GM23338 (cell line): ENCODE measurements around the gene PCDHB13.
"Not testable (repeated sequence)": the region's sequence is repeated elsewhere in the genome, so short reads cannot be mapped to it uniquely, and the experiment has no call there.

Experiments used
- CREB1 ChIP-seq: fragments of 250-450 bp; sonication (Bioruptor Pico); IDR thresholded peaks from 2 replicates; pipeline ENCODE4 v1.5.0; 2020; ENCODE audit warnings: low read depth, mild to moderate bottlenecking, moderate library complexity
- EZH2 ChIP-seq: fragments of 200-600 bp; sonication (generic); IDR thresholded peaks from one replicate; pipeline ENCODE4 v1.8.0; 2017; ENCODE audit warnings: antibody characterized with exemption, mild to moderate bottlenecking, low read depth; ENCODE audit not compliant: unreplicated experiment
- EZH2phosphoT487 ChIP-seq: fragments of 200-600 bp; sonication (generic); IDR thresholded peaks from one replicate; pipeline ENCODE4 v1.8.1; 2018; ENCODE audit warnings: antibody characterized with exemption; ENCODE audit not compliant: unreplicated experiment
- JUNB ChIP-seq: IDR thresholded peaks from one replicate; pipeline ENCODE4 v1.6.1; 2016; ENCODE audit warnings: antibody characterized with exemption; ENCODE audit not compliant: unreplicated experiment
- NANOG ChIP-seq: IDR thresholded peaks from 2 replicates; pipeline ENCODE4 v1.6.1; 2016; ENCODE audit warnings: antibody characterized with exemption, borderline replicate concordance
- POLR2AphosphoS5 ChIP-seq: IDR thresholded peaks from 2 replicates; pipeline ENCODE4 v1.6.1; 2016; ENCODE audit warnings: antibody characterized with exemption, low read depth
- STAT1 ChIP-seq: IDR thresholded peaks from one replicate; pipeline ENCODE4 v1.6.1; 2016; ENCODE audit warnings: antibody characterized with exemption; ENCODE audit not compliant: unreplicated experiment
- ZNF114 ChIP-seq: fragments of 250-450 bp; sonication (Bioruptor Pico); IDR thresholded peaks from 2 replicates; pipeline ENCODE4 v1.5.0; 2020; ENCODE audit warnings: mild to moderate bottlenecking, moderate library complexity
- ZNF331 ChIP-seq: fragments of 250-450 bp; sonication (Bioruptor Pico); IDR thresholded peaks from 2 replicates; pipeline ENCODE4 v1.5.0; 2020; ENCODE audit warnings: low read depth, mild to moderate bottlenecking, moderate library complexity
- TF ChIP-seq, protein P1 (sequence below), 2 experiments: fragments of 200-600 bp in 1 of 2; sonication (generic) in 1 of 2; conservative IDR thresholded peaks; 2 replicates each; pipeline versions ENCODE4 v1.5.1 to v1.6.1; 2016 to 2017; ENCODE audit warnings: antibody characterized with exemption in 2 of 2, low read depth in 2 of 2, mild to moderate bottlenecking in 2 of 2, moderate library complexity in 1 of 2
- TF ChIP-seq, protein P2 (sequence below): IDR thresholded peaks from one replicate; pipeline ENCODE4 v1.6.1; 2018; ENCODE audit warnings: antibody characterized with exemption; ENCODE audit not compliant: unreplicated experiment
- TF ChIP-seq, protein P3 (sequence below): IDR thresholded peaks from 2 replicates; pipeline ENCODE4 v1.6.1; 2016; ENCODE audit warnings: antibody characterized with exemption

DNA sequence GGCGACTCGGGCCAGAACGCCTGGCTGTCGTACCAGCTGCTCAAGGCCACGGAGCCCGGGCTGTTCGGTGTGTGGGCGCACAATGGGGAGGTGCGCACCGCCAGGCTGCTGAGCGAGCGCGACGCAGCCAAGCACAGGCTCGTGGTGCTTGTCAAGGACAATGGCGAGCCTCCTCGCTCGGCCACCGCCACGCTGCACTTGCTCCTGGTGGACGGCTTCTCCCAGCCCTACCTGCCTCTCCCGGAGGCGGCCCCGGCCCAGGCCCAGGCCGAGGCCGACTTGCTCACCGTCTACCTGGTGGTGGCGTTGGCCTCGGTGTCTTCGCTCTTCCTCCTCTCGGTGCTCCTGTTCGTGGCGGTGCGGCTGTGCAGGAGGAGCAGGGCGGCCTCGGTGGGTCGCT lies 19.4 kb upstream of the PCDHB13 start:
- TF ChIP-seq, protein P1, sequence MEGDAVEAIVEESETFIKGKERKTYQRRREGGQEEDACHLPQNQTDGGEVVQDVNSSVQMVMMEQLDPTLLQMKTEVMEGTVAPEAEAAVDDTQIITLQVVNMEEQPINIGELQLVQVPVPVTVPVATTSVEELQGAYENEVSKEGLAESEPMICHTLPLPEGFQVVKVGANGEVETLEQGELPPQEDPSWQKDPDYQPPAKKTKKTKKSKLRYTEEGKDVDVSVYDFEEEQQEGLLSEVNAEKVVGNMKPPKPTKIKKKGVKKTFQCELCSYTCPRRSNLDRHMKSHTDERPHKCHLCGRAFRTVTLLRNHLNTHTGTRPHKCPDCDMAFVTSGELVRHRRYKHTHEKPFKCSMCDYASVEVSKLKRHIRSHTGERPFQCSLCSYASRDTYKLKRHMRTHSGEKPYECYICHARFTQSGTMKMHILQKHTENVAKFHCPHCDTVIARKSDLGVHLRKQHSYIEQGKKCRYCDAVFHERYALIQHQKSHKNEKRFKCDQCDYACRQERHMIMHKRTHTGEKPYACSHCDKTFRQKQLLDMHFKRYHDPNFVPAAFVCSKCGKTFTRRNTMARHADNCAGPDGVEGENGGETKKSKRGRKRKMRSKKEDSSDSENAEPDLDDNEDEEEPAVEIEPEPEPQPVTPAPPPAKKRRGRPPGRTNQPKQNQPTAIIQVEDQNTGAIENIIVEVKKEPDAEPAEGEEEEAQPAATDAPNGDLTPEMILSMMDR (conservative IDR thresholded peaks at IDR 0.05; ENCODE audit: low read depth in 2 of 2): not testable (repeated sequence)
- TF ChIP-seq POLR2AphosphoS5; EZH2; EZH2phosphoT487; NANOG; CREB1 (CRISPR knock-in tag); ZNF114 (CRISPR knock-in tag); STAT1; JUNB; ZNF331: not testable (repeated sequence)
- TF ChIP-seq, protein P2, sequence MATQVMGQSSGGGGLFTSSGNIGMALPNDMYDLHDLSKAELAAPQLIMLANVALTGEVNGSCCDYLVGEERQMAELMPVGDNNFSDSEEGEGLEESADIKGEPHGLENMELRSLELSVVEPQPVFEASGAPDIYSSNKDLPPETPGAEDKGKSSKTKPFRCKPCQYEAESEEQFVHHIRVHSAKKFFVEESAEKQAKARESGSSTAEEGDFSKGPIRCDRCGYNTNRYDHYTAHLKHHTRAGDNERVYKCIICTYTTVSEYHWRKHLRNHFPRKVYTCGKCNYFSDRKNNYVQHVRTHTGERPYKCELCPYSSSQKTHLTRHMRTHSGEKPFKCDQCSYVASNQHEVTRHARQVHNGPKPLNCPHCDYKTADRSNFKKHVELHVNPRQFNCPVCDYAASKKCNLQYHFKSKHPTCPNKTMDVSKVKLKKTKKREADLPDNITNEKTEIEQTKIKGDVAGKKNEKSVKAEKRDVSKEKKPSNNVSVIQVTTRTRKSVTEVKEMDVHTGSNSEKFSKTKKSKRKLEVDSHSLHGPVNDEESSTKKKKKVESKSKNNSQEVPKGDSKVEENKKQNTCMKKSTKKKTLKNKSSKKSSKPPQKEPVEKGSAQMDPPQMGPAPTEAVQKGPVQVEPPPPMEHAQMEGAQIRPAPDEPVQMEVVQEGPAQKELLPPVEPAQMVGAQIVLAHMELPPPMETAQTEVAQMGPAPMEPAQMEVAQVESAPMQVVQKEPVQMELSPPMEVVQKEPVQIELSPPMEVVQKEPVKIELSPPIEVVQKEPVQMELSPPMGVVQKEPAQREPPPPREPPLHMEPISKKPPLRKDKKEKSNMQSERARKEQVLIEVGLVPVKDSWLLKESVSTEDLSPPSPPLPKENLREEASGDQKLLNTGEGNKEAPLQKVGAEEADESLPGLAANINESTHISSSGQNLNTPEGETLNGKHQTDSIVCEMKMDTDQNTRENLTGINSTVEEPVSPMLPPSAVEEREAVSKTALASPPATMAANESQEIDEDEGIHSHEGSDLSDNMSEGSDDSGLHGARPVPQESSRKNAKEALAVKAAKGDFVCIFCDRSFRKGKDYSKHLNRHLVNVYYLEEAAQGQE: not testable (repeated sequence)
- TF ChIP-seq, protein P3, sequence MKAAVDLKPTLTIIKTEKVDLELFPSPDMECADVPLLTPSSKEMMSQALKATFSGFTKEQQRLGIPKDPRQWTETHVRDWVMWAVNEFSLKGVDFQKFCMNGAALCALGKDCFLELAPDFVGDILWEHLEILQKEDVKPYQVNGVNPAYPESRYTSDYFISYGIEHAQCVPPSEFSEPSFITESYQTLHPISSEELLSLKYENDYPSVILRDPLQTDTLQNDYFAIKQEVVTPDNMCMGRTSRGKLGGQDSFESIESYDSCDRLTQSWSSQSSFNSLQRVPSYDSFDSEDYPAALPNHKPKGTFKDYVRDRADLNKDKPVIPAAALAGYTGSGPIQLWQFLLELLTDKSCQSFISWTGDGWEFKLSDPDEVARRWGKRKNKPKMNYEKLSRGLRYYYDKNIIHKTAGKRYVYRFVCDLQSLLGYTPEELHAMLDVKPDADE: not testable (repeated sequence)
